ENCODE data around the gene CDHR2.

The CDHR2 gene

GRCh38 chr5:176529741-176530141 is 19.4 kb upstream of the CDHR2 start:
- DNase-seq = peak; percentile 72 to 78

GRCh38 chr5:176530393-176530982 is 18.7 kb upstream of the CDHR2 start:
- DNase-seq = no peak

GRCh38 chr5:176530983-176531901 is 17.9 kb upstream of the CDHR2 start:
- no peak for DNase-seq

GRCh38 chr5:176531902-176532493 is 17.1 kb upstream of the CDHR2 start:
- DNase-seq = no peak

GRCh38 chr5:176532795-176533194 is 16.3 kb upstream of the CDHR2 start:
- no peak for DNase-seq

- peak in 1 of 2 donors; percentile 37 for DNase-seq
Measured at GRCh38 chr5:176533390-176533789, 15.8 kb upstream of the CDHR2 start.

GRCh38 chr5:176533894-176534611 is 15.1 kb upstream of the CDHR2 start:
- DNase-seq = peak; percentile 56 to 65

GRCh38 chr5:176534640-176535039 is 14.5 kb upstream of the CDHR2 start:
- no peak for DNase-seq

GRCh38 chr5:176535101-176535663 is 14.0 kb upstream of the CDHR2 start:
- DNase-seq = peak; percentile 63 to 75

- DNase-seq = no peak
Measured at GRCh38 chr5:176535664-176536131, 13.4 kb upstream of the CDHR2 start.

- peak; percentile 80 to 82 for DNase-seq
Measured at GRCh38 chr5:176536132-176536901, 12.8 kb upstream of the CDHR2 start.

- peak; percentile 98 for DNase-seq
Measured at GRCh38 chr5:176536902-176537553, 12.1 kb upstream of the CDHR2 start, which contains the start of gene RNF44. TSS of gene RNF44 (minus strand) at chr5:176537402. CDS start at chr5:176532472, 4,930 bp downstream.

GRCh38 chr5:176537554-176538229 is 11.4 kb upstream of the CDHR2 start:
- DNase-seq = peak; percentile 99 to 100

GRCh38 chr5:176538230-176538988 is 10.7 kb upstream of the CDHR2 start:
- no peak for DNase-seq

- no peak for DNase-seq
Measured at GRCh38 chr5:176538989-176539384, 10.2 kb upstream of the CDHR2 start.

- no peak for DNase-seq
Measured at GRCh38 chr5:176540476-176540899, 8.7 kb upstream of the CDHR2 start.

GRCh38 chr5:176540956-176541337 is 8.2 kb upstream of the CDHR2 start:
- DNase-seq = peak; percentile 31 to 57

GRCh38 chr5:176541338-176542134 is 7.6 kb upstream of the CDHR2 start:
- peak; percentile 74 to 79 for DNase-seq

- DNase-seq = peak; percentile 75 to 77
Measured at GRCh38 chr5:176542135-176542595, 7.0 kb upstream of the CDHR2 start.

Data from CD4-positive, alpha-beta T cell treated with Interleukin-1 beta for 1 hour (primary cell).